Measurements from ENCODE around the gene PRR27.
A peak's percentile ranks its signal among the peaks of the same experiment; 100 is the strongest.

Gene PRR27

DNA sequence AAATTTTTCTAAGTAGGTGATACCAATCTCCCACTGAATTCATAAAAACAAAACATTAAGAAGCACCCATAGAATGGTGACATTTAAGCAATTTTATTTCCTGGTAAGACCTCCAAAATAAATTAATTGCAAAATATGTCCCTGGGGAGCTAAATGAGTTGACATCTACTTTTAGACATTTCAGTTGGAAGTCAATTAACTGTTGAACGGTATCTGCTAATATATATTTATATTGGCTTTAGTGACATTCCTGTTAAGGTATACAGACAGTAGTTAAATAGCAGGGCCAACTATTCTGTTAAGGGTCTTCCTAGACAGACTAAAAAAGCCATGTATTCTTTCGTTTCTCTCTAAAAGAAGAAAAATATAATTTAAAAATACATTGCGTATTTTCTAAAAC lies at the start of gene PRR27:
TSS of gene PRR27 (plus strand) at position 301 of the 400 bp plus-strand sequence. CDS start 139 bp downstream, outside the sequence.
- DNase-seq, result no peak

DNA sequence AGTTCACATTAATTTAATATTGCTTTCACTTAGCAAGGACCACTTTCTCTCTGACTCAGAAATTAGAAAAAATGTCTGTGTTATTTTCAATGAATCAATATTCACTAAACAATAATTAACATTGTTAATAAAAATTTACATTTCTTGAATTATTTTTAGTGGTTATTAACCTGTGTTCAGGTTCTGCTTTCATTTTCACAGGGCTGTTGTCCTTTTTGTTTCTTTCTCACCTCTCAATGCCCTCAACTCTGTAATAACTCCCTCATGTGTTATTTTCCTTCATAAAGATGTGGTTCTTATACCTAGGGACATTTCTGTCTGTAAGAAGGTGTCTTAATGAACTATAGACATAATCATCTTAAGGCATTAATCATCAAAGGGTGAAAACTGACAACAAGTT lies 43.1 kb upstream of the PRR27 start:
- no peak for DNase-seq

DNA sequence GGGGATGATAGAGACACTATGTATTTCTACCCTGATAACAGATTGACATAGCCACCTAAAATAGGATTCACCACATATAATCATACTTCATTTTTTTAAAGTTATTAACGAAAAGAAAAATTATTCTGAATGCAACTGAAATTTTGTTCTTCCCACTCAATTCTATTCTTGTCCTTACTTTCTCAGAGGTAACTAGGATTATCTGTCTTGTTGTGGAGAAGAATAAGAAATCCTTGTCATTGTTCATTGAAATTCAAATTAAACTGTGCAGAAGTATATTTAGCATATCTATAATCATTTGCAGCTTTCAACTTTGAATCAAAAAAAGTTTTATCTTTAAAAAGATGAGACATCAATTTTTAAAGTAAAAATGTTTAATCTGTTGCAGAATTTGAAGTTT lies 40.4 kb upstream of the PRR27 start:
- DNase-seq, result no peak

DNA sequence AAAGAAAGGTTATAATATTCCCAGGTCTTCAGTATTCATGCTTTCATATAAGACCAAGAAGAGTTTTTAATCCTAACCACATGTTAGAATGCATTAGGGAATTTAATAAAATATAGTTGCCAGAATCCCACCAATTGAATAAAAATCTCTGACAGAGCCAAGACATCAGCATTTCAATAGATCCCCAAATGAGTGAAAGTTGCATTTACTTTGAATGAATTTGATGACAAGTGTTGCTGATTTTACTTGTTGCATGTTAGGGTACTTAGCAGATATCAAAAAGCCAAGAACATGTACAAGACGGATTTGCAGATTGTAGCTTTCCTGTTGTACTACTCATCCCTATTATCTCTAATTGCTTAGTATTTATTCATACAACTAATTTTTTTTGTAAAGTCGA lies 39.9 kb upstream of the PRR27 start:
- DNase-seq, result no peak

DNA sequence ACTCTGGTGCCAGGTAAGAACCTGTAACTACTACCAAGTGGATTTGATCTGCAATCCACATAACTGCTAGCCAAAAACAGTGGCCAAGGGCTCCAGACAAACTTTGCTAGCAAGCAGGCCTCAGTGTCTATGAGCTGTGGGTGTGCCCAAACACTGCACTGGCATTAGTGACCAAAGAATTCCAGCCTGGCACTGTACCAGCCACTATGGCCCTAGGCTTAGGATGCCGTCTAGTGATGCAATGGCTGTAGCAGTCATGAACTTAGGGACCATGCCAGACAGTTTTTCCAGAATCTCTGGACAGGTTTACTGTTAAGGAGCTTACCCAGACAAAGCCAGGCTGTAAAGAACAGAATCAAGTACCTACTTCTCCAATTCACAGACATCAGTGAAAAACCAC lies 33.7 kb upstream of the PRR27 start:
- DNase-seq, result no peak

DNA sequence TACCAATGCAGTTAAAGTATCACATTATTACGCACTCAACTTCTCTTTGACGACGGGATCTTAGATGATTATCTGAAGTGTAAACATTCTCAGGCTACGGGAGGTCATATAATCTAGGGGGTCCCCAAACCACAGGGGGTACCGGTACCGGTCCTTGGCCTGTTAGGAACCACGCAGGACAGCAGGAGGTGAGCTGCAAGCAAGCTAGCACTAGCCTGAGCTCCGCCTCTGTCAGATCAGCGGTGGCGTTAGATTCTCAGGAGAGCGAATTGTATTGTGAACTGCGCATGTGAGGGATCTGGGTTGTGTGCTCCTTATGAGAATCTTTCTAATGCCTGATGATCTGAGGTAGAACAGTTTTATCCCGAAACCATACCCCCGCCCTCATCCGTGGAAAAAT lies 20.6 kb upstream of the PRR27 start:
- no peak for DNase-seq

DNA sequence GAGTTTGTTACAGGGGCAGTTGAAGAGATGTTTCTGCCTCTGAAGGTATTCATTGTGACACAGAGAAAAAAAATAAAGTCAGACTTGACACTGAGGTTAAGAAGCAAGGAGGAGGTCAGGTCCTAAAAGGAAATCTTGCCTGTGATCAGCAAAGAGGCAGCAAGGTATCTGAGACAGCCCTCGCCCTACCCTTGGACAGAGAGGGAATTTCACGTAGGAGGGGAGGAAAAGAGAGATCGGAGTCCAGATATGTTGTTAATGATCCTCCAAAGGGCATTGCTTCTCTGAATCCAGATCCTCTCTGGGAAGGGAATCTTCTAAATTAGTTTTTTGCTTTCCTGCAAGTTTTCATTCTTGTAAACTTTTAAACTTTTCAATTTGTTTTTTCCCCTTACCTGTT lies 15.3 kb upstream of the PRR27 start:
- no peak for DNase-seq

DNA sequence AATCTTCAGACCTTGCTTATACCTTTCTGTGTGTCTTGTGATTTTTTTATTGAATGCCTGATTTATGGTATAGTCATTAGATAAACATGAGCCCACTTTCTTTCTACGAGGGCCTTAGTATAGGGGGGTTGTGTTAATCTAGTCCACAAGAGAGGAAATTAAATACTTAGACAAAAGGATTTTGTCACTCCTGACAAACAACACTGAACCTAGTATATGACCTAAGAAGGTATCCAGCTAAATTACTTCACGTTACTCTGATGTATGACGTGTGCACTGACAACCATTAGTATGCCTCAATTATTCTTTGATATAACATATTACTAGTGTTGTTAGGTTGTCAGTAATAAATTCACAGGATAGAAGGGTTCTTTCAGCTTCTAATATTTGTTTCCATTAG lies 2.8 kb upstream of the PRR27 start:
- no peak for DNase-seq

DNA sequence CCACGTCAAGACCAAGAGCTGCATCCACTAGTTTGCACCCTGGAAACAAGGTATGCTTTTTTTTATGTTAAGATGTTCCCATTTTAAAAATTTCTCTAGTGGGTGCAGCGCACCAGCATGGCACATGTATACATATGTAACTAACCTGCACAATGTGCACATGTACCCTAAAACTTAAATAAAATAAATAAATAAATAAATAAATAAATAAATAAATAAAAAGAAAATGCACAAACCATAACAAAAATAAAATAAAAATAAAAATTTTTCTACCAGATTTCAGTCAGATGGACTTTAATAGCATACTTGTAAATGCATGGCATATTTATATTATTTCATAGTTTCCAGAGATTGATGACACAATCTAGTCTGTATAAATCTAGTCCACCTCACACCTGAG lies 1.9 kb upstream of the PRR27 start:
- no peak for DNase-seq

DNA sequence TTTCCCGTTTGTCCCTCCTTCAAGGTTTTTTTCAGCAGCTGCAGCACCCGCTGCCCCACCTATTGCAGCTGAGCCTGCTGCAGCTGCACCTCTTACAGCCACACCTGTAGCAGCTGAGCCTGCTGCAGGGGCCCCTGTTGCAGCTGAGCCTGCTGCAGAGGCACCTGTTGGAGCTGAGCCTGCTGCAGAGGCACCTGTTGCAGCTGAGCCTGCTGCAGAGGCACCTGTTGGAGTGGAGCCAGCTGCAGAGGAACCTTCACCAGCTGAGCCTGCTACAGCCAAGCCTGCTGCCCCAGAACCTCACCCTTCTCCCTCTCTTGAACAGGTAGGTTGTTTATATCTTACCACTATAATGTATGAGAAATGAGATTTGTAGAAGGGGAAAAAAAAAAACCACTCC lies 4.5 kb downstream of the PRR27 start:
- DNase-seq, result no peak

DNA sequence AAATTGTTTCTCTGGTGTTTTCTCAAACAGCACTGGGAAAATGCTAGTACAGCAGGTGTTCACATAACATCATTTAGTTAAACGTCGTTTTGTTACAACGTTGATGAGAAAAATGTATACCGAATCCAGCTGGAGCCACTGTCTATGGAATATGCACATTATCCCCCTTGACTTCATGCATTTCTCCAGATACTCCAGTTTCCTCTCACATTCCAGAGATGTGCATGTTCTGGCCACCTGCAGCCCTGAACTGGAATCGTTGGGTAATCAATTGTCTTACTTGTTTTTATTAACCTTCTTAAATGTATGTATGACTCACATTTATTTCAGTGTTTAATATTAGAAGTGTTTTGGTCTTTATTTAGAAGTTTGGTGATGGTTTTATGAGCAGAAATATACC lies 23.1 kb downstream of the PRR27 start:
- no peak for DNase-seq

DNA sequence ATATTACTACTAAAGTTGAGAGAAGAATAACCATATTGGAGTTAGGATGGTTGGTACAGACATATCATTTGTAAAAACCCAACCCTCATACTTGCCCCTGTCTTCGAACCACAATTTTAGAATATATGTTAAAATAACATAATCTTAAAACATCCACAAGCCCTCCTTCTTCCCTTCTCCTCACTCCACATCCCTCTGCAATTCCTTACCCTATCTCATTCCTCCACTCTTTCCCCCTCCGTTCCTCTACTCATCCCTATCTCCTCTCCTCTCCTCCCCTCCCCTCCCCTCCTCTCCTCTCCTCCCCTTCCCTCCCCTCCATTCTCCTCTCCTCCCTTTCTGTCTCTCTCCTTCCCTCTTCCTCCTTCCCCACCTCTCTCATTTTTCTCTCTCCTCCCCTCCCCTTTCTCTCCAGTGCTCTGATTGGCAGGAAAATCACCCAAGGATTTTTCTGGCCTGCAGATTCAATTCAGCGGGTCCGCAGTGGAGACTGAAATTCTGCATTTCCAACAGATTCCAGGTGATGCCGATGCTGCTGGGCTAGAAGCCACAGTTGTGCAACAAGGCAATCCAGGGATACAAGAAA lies 24.1 kb downstream of the PRR27 start:
- no peak for DNase-seq

DNA sequence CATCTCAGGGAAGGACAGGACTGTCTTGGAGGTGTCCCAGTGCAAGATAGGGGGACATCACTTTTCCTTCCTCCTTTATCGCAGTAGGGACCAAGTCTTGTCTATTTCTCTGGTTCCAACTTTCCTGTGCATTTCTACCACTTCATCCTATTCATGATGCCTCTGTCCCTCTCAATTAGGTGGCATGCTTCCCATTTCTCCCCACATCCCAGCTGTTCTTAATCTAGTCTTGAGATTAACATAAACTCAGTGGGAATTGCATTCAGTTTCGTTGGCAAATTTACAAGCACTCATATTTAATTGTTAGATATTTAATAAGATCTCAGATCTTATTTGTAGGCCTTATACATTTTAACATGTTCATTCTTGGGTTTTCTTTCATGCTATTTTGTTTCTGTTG lies 25.8 kb downstream of the PRR27 start:
- peak; percentile 2 for DNase-seq

DNA sequence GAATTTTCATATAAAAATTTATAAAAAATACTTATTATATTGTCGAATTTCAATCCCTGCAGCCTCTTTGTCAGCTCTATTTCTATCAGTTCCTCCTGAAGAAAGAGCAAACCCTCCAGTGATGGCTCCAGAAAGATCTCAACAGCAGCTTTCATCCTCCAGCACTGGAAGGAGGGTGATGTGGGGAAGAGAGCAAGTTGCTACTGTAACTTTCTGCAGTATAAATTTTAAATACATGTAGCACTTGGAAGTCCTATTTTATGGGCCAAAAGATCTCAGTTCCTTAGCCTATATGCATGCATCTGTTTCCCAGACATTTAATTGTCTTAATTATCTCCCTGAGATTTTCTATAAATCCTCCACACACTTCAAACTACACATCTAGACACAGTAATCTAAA lies 27.8 kb downstream of the PRR27 start:
- DNase-seq, result no peak

DNA sequence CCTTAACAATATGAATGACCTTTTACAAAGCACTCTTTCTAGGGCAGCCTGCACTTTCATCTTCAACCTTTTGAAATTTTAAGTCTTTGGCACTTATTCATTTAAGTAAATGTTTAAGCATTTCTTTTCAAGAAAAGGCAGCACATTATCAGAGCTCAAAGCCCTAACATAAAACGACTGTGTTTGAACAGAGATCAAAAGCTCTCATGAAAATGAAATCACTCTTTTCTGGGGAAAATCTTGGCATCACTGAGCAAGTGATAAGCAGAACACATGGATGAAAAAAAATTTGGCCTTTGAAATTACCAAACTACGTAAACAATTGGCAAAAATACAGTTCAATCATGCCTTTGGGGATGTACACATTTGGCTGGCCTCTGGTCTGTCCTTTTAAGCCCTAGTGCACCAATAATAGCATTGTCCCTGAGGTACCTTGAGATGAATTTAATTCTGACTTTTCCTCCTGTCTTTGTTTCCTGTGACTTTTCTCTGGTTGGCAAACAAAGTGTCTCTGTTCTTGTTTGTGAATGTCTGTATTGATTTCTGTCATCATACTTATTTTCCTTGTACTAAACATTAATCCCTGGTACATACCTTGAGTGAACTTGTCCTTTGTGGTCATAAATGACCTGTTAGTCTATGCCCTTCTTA lies 28.6 kb downstream of the PRR27 start:
- DNase-seq, result no peak

DNA sequence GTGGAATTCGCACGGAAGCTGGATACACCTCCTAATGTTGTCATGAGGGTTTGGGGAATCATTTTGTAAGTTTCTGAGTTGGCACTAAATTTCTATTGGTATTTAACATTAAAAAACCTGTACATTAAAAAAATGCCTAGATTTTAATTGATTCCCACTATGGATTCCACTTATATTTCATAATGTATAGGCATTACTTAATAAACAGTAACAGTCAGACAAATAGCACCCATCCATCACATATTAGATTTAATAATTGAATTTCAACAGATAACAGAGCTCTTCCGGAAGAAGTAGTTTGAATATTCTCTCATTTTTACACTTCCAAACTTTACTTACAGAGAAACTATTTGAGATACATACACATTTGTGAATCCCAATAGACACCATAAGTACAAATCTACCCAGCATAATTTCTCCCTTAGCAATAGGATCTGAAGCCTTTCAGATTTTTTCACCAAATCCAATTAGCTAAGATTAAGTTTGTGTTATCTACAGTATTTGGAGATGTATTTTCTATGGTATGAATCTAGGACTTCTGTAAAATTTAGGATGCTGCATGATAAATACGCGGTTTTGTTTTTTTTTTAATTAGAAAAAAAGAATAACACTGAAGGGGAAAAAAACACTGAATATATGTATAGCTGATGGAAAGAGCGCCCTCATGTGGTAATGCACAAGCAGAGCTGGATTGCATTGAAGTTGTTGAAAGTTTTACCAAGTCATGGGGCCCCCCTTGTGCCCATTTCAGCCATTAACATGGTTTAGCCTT lies 29.3 kb downstream of the PRR27 start:
- DNase-seq, result peak; percentile 68

DNA sequence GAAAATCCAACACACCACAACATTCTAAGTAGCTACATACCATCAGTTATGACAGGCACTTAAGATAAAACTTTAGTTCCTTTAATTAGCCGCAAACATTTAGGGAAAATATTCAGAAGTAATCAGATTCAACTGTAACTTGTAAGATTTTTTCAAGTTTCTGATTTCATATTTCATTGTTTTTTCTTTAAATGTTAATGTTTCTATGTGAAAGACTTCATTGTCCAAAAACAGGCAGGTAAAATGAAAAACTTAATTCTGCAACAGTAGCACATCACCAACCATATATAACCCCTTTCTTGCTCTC lies 29.9 kb downstream of the PRR27 start:
- no peak for DNase-seq

DNA sequence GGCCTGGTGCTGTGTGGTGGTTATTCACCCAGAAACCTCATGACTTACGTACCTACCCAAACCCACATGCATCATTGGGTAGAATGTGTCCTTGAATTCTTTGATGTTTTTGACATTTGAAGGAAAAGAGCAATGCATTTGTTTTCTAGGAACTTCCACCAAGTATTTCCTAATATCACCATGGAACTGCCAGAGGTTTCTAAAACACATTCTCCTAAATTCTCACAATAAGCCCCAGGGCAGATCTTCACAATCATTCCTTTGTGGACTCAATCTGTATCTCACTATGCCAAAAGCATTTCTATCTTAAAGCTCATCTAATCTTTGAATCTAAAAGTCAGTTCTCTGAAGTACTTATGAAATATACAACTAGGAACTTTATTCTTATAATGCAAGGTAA lies 33.2 kb downstream of the PRR27 start:
- no peak for DNase-seq

DNA sequence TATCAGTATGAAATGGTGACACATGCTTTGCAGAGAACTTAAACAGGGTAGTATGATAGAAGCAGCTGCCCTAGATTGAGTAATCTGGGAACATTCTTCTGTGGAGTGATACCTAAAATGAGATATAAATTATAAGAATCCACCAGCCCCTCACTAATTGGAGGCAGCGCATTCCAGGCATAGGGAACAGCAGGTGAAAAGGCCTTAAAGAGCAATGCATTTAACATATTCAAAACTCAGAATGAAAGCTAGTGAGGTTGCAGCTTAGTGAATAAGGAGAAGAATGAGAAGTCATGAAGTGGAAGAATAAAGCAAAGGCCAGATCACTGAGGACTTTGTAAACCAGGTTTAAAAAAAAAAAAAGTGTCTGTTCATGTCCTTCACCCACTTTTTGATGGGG lies 36.5 kb downstream of the PRR27 start:
- DNase-seq, result no peak

DNA sequence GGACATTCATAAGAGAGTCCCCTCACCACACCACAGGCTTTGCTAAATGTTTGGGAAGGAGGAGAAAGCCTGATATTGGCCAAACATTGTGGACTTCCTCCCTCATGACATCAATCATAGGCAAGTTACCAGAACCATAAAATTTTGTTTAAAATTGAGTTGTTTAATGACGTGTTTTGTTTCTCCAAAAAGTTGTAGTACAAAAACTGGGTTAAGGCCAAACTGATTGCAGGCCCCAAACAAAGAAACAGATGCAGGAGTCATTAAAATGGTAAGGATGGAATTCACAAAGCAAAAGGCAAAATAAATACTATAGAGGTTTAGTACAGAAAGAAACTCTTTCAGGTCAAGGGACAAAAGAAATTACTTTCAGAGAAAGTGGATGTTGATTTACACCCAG lies 37.6 kb downstream of the PRR27 start:
- DNase-seq, result no peak

DNA sequence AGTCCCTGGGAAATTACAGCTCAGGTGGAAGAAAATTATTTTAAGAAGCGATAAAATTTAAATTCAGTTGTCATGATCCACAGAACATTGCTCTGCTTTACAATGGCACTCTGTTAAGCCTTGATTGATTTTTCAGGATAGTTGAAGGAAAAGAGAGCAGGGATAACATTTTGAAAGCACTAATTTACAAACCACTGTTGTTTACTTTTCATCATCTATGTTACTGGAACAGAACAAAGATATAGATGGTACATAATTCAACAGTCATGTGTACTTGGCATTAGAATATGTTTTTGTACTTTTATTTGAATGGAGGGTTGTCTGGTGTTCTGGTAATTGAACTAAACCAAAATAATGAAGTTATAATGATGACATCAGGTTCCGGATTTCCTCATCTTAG lies 38.9 kb downstream of the PRR27 start:
- DNase-seq, result no peak

DNA sequence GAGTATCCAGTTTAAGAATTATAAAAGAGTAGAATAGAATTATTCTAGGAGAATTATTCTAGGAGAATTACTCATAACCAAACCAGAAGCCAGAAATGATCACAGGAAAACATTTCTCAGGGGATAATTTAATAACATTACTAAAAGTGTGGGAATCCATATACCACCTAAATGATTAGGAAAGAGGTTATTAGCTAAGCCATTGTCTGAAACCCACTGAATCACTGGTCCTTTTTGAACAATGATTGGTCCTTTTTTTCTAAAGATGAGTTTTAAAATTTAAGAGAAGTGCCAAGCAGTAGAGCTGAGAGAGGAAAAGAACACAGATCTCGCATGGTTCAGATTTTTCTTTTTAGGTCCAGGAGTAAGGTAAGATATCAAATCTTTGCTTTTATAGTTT lies 41.4 kb downstream of the PRR27 start, which contains the start of gene ODAM:
TSS of gene ODAM (plus strand) at position 301 of the 400 bp plus-strand sequence. CDS start 819 bp downstream, outside the sequence.
- no peak for DNase-seq

DNA sequence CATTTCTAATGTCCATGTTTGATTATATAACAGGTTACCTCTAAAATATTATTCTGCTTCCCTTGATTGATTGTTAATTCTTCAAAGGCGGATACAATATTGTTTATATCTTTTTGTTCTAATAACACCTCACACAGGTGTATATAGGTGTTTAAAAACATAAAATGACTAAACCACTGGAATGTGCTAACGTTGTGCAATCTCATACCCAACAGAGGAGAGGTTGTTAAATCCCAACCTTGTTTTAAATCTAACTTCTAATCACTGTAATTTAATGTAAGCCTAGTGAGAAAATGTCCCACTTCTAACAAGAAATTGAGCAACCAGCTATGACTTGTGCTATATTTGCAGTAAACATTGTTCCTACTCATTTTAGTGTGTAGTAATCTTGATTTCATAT lies 42.8 kb downstream of the PRR27 start:
- DNase-seq, result no peak

DNA sequence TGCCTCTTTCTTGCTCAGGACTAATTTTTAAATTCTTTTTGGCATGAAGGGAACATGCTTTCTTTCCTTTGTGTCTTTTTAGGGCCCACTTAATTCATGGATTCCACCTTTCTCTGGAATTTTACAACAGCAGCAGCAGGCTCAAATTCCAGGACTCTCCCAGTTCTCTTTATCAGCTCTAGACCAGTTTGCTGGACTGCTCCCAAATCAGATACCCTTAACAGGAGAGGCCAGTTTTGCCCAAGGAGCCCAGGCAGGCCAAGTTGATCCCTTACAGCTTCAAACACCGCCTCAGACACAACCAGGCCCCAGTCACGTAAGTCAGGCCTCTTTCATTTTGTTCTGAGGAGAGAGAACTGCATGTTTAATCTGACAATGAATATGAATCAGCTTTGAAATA lies 43.8 kb downstream of the PRR27 start:
- DNase-seq, result no peak

DNA sequence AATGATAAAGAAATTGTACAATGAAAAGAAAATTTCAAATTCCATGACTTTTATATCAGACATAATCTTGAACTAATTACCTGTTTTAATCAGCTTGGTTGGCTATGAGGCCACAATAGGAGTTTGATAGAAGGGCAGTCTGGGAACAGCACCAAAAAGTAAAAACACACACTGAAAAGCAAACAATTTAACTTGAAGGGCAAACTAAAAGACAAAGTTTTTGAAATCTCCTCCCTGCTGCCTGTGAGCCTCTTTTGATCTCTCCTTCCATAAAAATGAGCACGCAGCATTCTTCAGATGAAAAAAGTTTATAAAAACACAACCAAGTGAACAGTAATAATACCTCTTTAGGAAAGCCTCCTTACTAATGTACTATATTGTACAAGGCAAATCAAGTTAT lies 49.6 kb downstream of the PRR27 start:
- no peak for DNase-seq

Measured in NCI-H82 (cell line).